ENCODE results near the gene CD72.

DNA sequence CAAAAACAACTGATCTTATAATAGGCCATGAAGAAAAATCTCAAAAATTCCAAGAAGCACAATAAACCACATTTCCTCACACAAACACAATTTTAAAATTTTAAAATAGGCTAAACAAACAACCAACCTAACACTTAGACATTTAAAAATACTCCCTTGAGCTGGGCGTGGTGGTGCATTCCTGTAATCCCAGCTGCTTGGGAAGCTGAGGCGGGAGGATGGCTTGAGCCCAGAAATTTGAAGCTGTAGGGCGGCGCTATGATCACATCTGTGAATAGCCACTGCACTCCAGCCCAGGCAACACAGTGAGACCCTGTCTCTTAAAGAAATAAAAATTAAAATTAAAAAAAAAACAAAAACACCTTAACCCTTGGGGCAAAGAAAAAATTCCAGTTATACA, 50.0 kb downstream of the CD72 start:
- TF ChIP-seq POLR2A (IDR thresholded peaks at IDR 0.05; ENCODE audit: low read length) = no peak
- TF ChIP-seq GATA1 (IDR thresholded peaks at IDR 0.05; ENCODE audit: low read depth, low read length) = no peak
